SH-SY5Y (cell line): ENCODE results near the gene TMEM119.

Source experiments
- GATA2 ChIP-seq: IDR thresholded peaks from 2 replicates; pipeline ENCODE4 v1.6.1; 2011; ENCODE audit warnings: mild to moderate bottlenecking, low read depth, low read length
- GATA3 ChIP-seq: IDR thresholded peaks from 2 replicates; pipeline ENCODE4 v1.6.1; 2011; ENCODE audit warnings: low read depth, mild to moderate bottlenecking, low read length, moderate library complexity

- TF ChIP-seq GATA2 (no peak), GATA3 (no peak)
These were observed 49.0 kb upstream of the TMEM119 start for GRCh38 chr12:108646600-108647579.
